ENCODE measurements around the gene RSPH1. TPM values are rescaled to one million over a fixed set of nuclear protein-coding genes. Genes with fewer than 3 reads are reported as not detected.

Gene RSPH1
- total RNA-seq, 1 donor from 2014 or later: not detected

- no peak overlapping the region for H3K27ac ChIP-seq
- TF ChIP-seq CTCF (IDR thresholded peaks at IDR 0.05): no peak
- no peak overlapping the region for H3K4me3 ChIP-seq
- no peaks in the 10 kb centered on the region for H3K36me3 ChIP-seq
- no peaks in the 10 kb centered on the region for H3K9me3 ChIP-seq
- no peak for DNase-seq (ENCODE audit: low spot score in 2 of 2)
- intact Hi-C loops (cut with DNase I): no loop called here
- no peaks in the 10 kb centered on the region for H3K27me3 ChIP-seq
- H3K4me1 ChIP-seq: no peaks in the 10 kb centered on the region
Measured at GRCh38 chr21:42424914-42425541, 71.0 kb downstream of the RSPH1 start.

- no peak for TF ChIP-seq CTCF (IDR thresholded peaks at IDR 0.05)
- intact Hi-C loops (cut with DNase I): no loop called here
- Histone ChIP-seq H3K27me3 (no peaks in the 10 kb centered on the region), H3K27ac (no peak overlapping the region), H3K4me3 (no peak overlapping the region), H3K36me3 (no peaks in the 10 kb centered on the region), H3K4me1 (no peaks in the 10 kb centered on the region), H3K9me3 (no peaks in the 10 kb centered on the region)
- DNase-seq (ENCODE audit: low spot score in 2 of 2): no peak
Measured at GRCh38 chr21:42423685-42424084, 72.3 kb downstream of the RSPH1 start.

- intact Hi-C loops (cut with DNase I): no loop called here
- no peaks in the 10 kb centered on the region for H3K4me1 ChIP-seq
- H3K27me3 ChIP-seq: no peaks in the 10 kb centered on the region
- H3K27ac ChIP-seq: no peak overlapping the region
- H3K36me3 ChIP-seq: no peaks in the 10 kb centered on the region
- H3K9me3 ChIP-seq: no peaks in the 10 kb centered on the region
- TF ChIP-seq CTCF (IDR thresholded peaks at IDR 0.05): no peak
- DNase-seq (ENCODE audit: low spot score in 2 of 2): no peak
- H3K4me3 ChIP-seq: no peak overlapping the region
Measured at GRCh38 chr21:42423197-42423675, 72.8 kb downstream of the RSPH1 start.

Other genes with a start within 250 kb of the RSPH1 start
- gene TFF3, start 180.8 kb downstream of the RSPH1 start, total RNA-seq: not detected
- gene TFF2, start 145.2 kb downstream of the RSPH1 start, total RNA-seq: not detected
- not detected for gene TFF1, start 129.7 kb downstream of the RSPH1 start, total RNA-seq
- not detected for gene TMPRSS3, start 100.2 kb downstream of the RSPH1 start, total RNA-seq
- gene UBASH3A, start 92.3 kb downstream of the RSPH1 start, total RNA-seq: 0.75 TPM
- 8.7 TPM for gene SLC37A1, start 17.6 kb upstream of the RSPH1 start, total RNA-seq
- gene PDE9A, start 157.4 kb upstream of the RSPH1 start, total RNA-seq: 2.2 TPM